HEK293T (cell line): ENCODE measurements around the gene SERPINB5.

ENCODE experiments used
- CTCF ChIA-PET: fragments of 350-600 bp; formaldehyde crosslinking; extraction: SDS; loops from one replicate; lab custom pipeline; 2021; ENCODE audit warnings: antibody characterized with exemption, inconsistent platforms; lab: Yijun Ruan, JAX
- POLR2A ChIA-PET: fragments of 350-600 bp; formaldehyde crosslinking; extraction: SDS; loops from one replicate; lab custom pipeline; 2020; ENCODE audit warnings: antibody characterized with exemption, inconsistent platforms; lab: Yijun Ruan, JAX
- DNase-seq: peaks from one replicate; pipeline ENCODE4 v3.0.0; 2012; ENCODE audit warnings: mixed read lengths; ENCODE audit errors: extremely low spot score
- ARNT ChIP-seq: fragments of 450-650 bp; IDR thresholded peaks from 2 replicates; pipeline ENCODE4 v1.6.1; 2017; ENCODE audit warnings: mild to moderate bottlenecking
- BHLHE40 ChIP-seq: fragments of 450-650 bp; IDR thresholded peaks from 2 replicates; pipeline ENCODE4 v1.6.1; 2016; ENCODE audit warnings: mild to moderate bottlenecking, moderate library complexity, borderline replicate concordance
- CTBP1 ChIP-seq: fragments of 450-650 bp; IDR thresholded peaks from 2 replicates; pipeline ENCODE4 v1.6.1; 2016; ENCODE audit warnings: borderline replicate concordance
- ELF4 ChIP-seq: fragments of 450-650 bp; IDR thresholded peaks from 2 replicates; pipeline ENCODE4 v1.6.1; 2017; ENCODE audit warnings: antibody characterized with exemption
- FOXA1 ChIP-seq: fragments of 450-650 bp; IDR thresholded peaks from 2 replicates; pipeline ENCODE4 v1.6.1; 2016; ENCODE audit warnings: mild to moderate bottlenecking
- FOXK2 ChIP-seq: fragments of 450-650 bp; IDR thresholded peaks from 2 replicates; pipeline ENCODE4 v1.6.1; 2016; ENCODE audit warnings: mild to moderate bottlenecking
- FOXM1 ChIP-seq: fragments of 450-650 bp; IDR thresholded peaks from 2 replicates; pipeline ENCODE4 v1.6.1; 2017; ENCODE audit warnings: mild to moderate bottlenecking, borderline replicate concordance
- HDGF ChIP-seq: fragments of 450-650 bp; IDR thresholded peaks from 2 replicates; pipeline ENCODE4 v1.6.1; 2017; ENCODE audit warnings: antibody characterized with exemption, borderline replicate concordance
- L3MBTL2 ChIP-seq: fragments of 450-650 bp; conservative IDR thresholded peaks from 2 replicates; pipeline ENCODE4 v1.6.1; 2016; ENCODE audit warnings: mild to moderate bottlenecking
- LEF1 ChIP-seq: fragments of 450-650 bp; IDR thresholded peaks from 2 replicates; pipeline ENCODE4 v1.6.1; 2017; ENCODE audit warnings: mild to moderate bottlenecking, borderline replicate concordance
- NFRKB ChIP-seq: fragments of 450-650 bp; IDR thresholded peaks from 2 replicates; pipeline ENCODE4 v1.6.1; 2016; ENCODE audit warnings: mild to moderate bottlenecking, moderate library complexity
- PKNOX1 ChIP-seq: fragments of 450-650 bp; IDR thresholded peaks from 2 replicates; pipeline ENCODE4 v1.6.1; 2016
- SP1 ChIP-seq: fragments of 450-650 bp; IDR thresholded peaks from 2 replicates; pipeline ENCODE4 v1.6.1; 2017
- SUZ12 ChIP-seq: fragments of 450-650 bp; IDR thresholded peaks from 2 replicates; pipeline ENCODE4 v1.6.1; 2016; ENCODE audit warnings: mild to moderate bottlenecking
- TARDBP ChIP-seq: fragments of 450-650 bp; IDR thresholded peaks from 2 replicates; pipeline ENCODE4 v1.6.1; 2016
- ZNF384 ChIP-seq: fragments of 450-650 bp; IDR thresholded peaks from 2 replicates; pipeline ENCODE4 v1.6.1; 2016

Gene SERPINB5

GRCh38 chr18:63511285-63511684 lies 34.5 kb downstream of the SERPINB5 start:
- ChIA-PET POLR2A (interaction anchor here (1.2 to 1.5 kb wide), 2 partner anchors 144 to 459 kb away, joined by 3 read pairs; partner anchors contain the start of genes KDSR and SERPINB8), CTCF (interaction anchor here (0.6 to 2.0 kb wide), 7 partner anchors 9 to 332 kb away, joined by 3 to 8 read pairs (median 5); no protein-coding TSS in a partner anchor)
- DNase-seq = peak; percentile 28
- TF ChIP-seq BHLHE40 (no peak), FOXA1 (no peak), PKNOX1 (no peak), LEF1 (no peak), L3MBTL2 (no peak), NFRKB (no peak), FOXK2 (no peak), HDGF (no peak), ARNT (no peak), SP1 (no peak), ZNF384 (no peak), ELF4 (no peak), FOXM1 (no peak), TARDBP (no peak), SUZ12 (no peak), CTBP1 (no peak)

- no peak for TF ChIP-seq FOXA1
- TF ChIP-seq CTBP1 = no peak
- TF ChIP-seq TARDBP = no peak
- no peak for TF ChIP-seq ELF4
- TF ChIP-seq NFRKB = no peak
- TF ChIP-seq LEF1 = no peak
- no peak for TF ChIP-seq SP1
- ChIA-PET CTCF (interaction anchor here (0.5 to 7.8 kb wide), 3 partner anchors 65 to 329 kb away, joined by 4 to 82 read pairs (median 5); no protein-coding TSS in a partner anchor), POLR2A (no interaction called here)
- no peak for DNase-seq
Observed at GRCh38 chr18:63514326-63514725, 37.6 kb downstream of the SERPINB5 start.

GRCh38 chr18:63514888-63515678 lies 38.3 kb downstream of the SERPINB5 start:
- POLR2A ChIA-PET = no interaction called here
- TF ChIP-seq BHLHE40 (no peak), ARNT (no peak)
- DNase-seq = peak; percentile 9
- CTCF ChIA-PET = interaction anchor here (0.6 to 7.8 kb wide), 3 partner anchors 15 to 426 kb away, joined by 3 to 82 read pairs (median 5); no protein-coding TSS in a partner anchor

- POLR2A ChIA-PET = no interaction called here
- CTCF ChIA-PET = interaction anchor here (1.1 to 7.8 kb wide), 2 partner anchors 16 to 63 kb away, joined by 5 to 82 read pairs; no protein-coding TSS in a partner anchor
Observed at GRCh38 chr18:63515801-63516200, 39.0 kb downstream of the SERPINB5 start.

GRCh38 chr18:63518178-63519012 lies 41.6 kb downstream of the SERPINB5 start:
- peak; percentile 40 for DNase-seq
- TF ChIP-seq SUZ12 = no peak
- no peak for TF ChIP-seq FOXK2
- TF ChIP-seq HDGF = no peak
- TF ChIP-seq FOXA1 = no peak
- TF ChIP-seq ZNF384 = no peak
- no peak for TF ChIP-seq ELF4
- no peak for TF ChIP-seq LEF1
- no peak for TF ChIP-seq L3MBTL2
- POLR2A ChIA-PET = interaction anchor here (1.0 kb wide), 1 partner anchor 59 kb away, joined by 3 read pairs; no protein-coding TSS in a partner anchor
- CTCF ChIA-PET = interaction anchor here (0.5 to 7.8 kb wide), 11 partner anchors 9 to 776 kb away, joined by 3 to 82 read pairs (median 4); no protein-coding TSS in a partner anchor

More at GRCh38 chr18:63515801-63516200, 39.0 kb downstream of the SERPINB5 start:
- TF ChIP-seq ARNT (no peak), FOXK2 (no peak), FOXM1 (no peak), ZNF384 (no peak), LEF1 (no peak), ELF4 (no peak), TARDBP (no peak), NFRKB (no peak), L3MBTL2 (no peak), FOXA1 (no peak)
- no peak for DNase-seq

GRCh38 chr18:63520053-63520685 lies 43.4 kb downstream of the SERPINB5 start:
- POLR2A ChIA-PET = no interaction called here

More at GRCh38 chr18:63520053-63520685, 43.4 kb downstream of the SERPINB5 start:
- no peak for TF ChIP-seq LEF1
- TF ChIP-seq PKNOX1 = no peak
- no peak for TF ChIP-seq L3MBTL2
- TF ChIP-seq ELF4 = no peak
- TF ChIP-seq NFRKB = no peak
- TF ChIP-seq TARDBP = no peak
- no peak for DNase-seq
- CTCF ChIA-PET = interaction anchor here (7.8 kb wide), 1 partner anchor 59 kb away, joined by 82 read pairs; no protein-coding TSS in a partner anchor
